ENCODE data around the gene WWTR1. TPM values are rescaled to one million over a fixed set of nuclear protein-coding genes. Genes with fewer than 3 reads are reported as not detected.

The WWTR1 gene
- total and polyA plus RNA-seq, 2 donors from 2014 or later = 23.3 to 117 TPM

- no peak for TF ChIP-seq CTCF (IDR thresholded peaks at IDR 0.05; ENCODE audit: borderline replicate concordance, extremely low read depth, insufficient read depth)
- H3K27me3 ChIP-seq (ENCODE audit: control insufficient read depth, insufficient read depth, low read length) = no peaks in the 10 kb centered on the region
- no peak overlapping the region for H3K4me3 ChIP-seq (ENCODE audit: low read length in 3 of 3)
- no peak for DNase-seq
- H3K9me3 ChIP-seq (ENCODE audit: control insufficient read depth in 2 of 3, insufficient read depth in 1 of 3, low read length in 3 of 3) = no peaks in the 10 kb centered on the region
- intact Hi-C loops (cut with DNase I) = no loop called here
- no peak for FAIRE-seq
- no peak overlapping the region for H3K27ac ChIP-seq (ENCODE audit: low read depth in 2 of 2, low read length in 2 of 2)
- no peak overlapping the region for H3K9ac ChIP-seq (ENCODE audit: low read length in 3 of 3)
- H3K4me1 ChIP-seq (ENCODE audit: control insufficient read depth in 2 of 3, insufficient read depth in 2 of 3, low read depth in 1 of 3, low read length in 3 of 3) = peaks cover 8 to 68% (median 19%) of the 10 kb centered on the region in 3 donors
- no peaks in the 10 kb centered on the region for H3K36me3 ChIP-seq (ENCODE audit: control insufficient read depth in 2 of 3, insufficient read depth in 3 of 3, low read length in 3 of 3)
Measured at GRCh38 chr3:149605902-149606301, 51.9 kb downstream of the WWTR1 start.

- H3K27ac ChIP-seq (ENCODE audit: low read depth in 2 of 2, low read length in 2 of 2) = peak overlapping the region in 1 of 2 donors; percentile 8
- TF ChIP-seq CTCF (IDR thresholded peaks at IDR 0.05; ENCODE audit: borderline replicate concordance, extremely low read depth, insufficient read depth) = no peak
- no peaks in the 10 kb centered on the region for H3K27me3 ChIP-seq (ENCODE audit: control insufficient read depth, insufficient read depth, low read length)
- no peaks in the 10 kb centered on the region for H3K36me3 ChIP-seq (ENCODE audit: control insufficient read depth in 2 of 3, insufficient read depth in 3 of 3, low read length in 3 of 3)
- FAIRE-seq = no peak
- no peak overlapping the region for H3K4me3 ChIP-seq (ENCODE audit: low read length in 3 of 3)
- no peak overlapping the region for H3K9ac ChIP-seq (ENCODE audit: low read length in 3 of 3)
- intact Hi-C loops (cut with DNase I) = no loop called here
- peaks cover 8 to 54% (median 19%) of the 10 kb centered on the region in 3 donors for H3K4me1 ChIP-seq (ENCODE audit: control insufficient read depth in 2 of 3, insufficient read depth in 2 of 3, low read depth in 1 of 3, low read length in 3 of 3)
- DNase-seq = peak in 1 of 5 donors; percentile 23
- no peaks in the 10 kb centered on the region for H3K9me3 ChIP-seq (ENCODE audit: control insufficient read depth in 2 of 3, insufficient read depth in 1 of 3, low read length in 3 of 3)
Measured at GRCh38 chr3:149604125-149604875, 53.5 kb downstream of the WWTR1 start.

GRCh38 chr3:149603126-149604074, 54.4 kb downstream of the WWTR1 start:
- no peak for TF ChIP-seq CTCF (IDR thresholded peaks at IDR 0.05; ENCODE audit: borderline replicate concordance, extremely low read depth, insufficient read depth)
- Histone ChIP-seq H3K27me3 (ENCODE audit: control insufficient read depth, insufficient read depth, low read length) (no peaks in the 10 kb centered on the region), H3K36me3 (ENCODE audit: control insufficient read depth in 2 of 3, insufficient read depth in 3 of 3, low read length in 3 of 3) (no peaks in the 10 kb centered on the region), H3K27ac (ENCODE audit: low read depth in 2 of 2, low read length in 2 of 2) (no peak overlapping the region), H3K9ac (ENCODE audit: low read length in 3 of 3) (no peak overlapping the region), H3K9me3 (ENCODE audit: control insufficient read depth in 2 of 3, insufficient read depth in 1 of 3, low read length in 3 of 3) (no peaks in the 10 kb centered on the region), H3K4me1 (ENCODE audit: control insufficient read depth in 2 of 3, insufficient read depth in 2 of 3, low read depth in 1 of 3, low read length in 3 of 3) (peaks cover 5 to 53% (median 19%) of the 10 kb centered on the region in 3 donors), H3K4me3 (ENCODE audit: low read length in 3 of 3) (no peak overlapping the region)
- FAIRE-seq (no peak), DNase-seq (peak in 3 of 5 donors; percentile 49 to 86 (median 80))
- intact Hi-C loops (cut with DNase I) = no loop called here
